Measurements from ENCODE around the gene RETREG3. TPM values are rescaled to one million over a fixed set of nuclear protein-coding genes. Genes with fewer than 3 reads are reported as not detected.
"Not testable (repeated sequence)": the region's sequence is repeated elsewhere in the genome, so short reads cannot be mapped to it uniquely, and the experiment has no call there.

RETREG3 gene
- total RNA-seq, 1 experiment from 2014 or later = 38.5 TPM

- intact Hi-C loops (cut with micrococcal nuclease) = no loop called here
- no peaks in the 10 kb centered on the region for H4K20me1 ChIP-seq (ENCODE audit: insufficient read depth)
- POLR2A ChIA-PET = no interaction called here
- no TSS peak for BruUV-seq (replicated peaks)
- no peaks in the 10 kb centered on the region for H3K79me2 ChIP-seq (ENCODE audit: insufficient read depth, low read length)
- no peak overlapping the region for H3K27ac ChIP-seq (ENCODE audit: low read depth, low read length)
- H3K9ac ChIP-seq (ENCODE audit: low read length) = no peak overlapping the region
- DNase-seq (ENCODE audit: low read depth, low spot score) = no peak
- H3K27me3 ChIP-seq (ENCODE audit: insufficient read depth, low read length) = no peaks in the 10 kb centered on the region
- H3K4me1 ChIP-seq (ENCODE audit: control insufficient read depth in 1 of 2, insufficient read depth in 2 of 2, low read length in 2 of 2) = peaks cover 9 to 20% of the 10 kb centered on the region in 2 experiments
- CTCF ChIA-PET = no interaction called here
- no peaks in the 10 kb centered on the region for H3K9me2 ChIP-seq (ENCODE audit: insufficient read depth)
- H3K9me3 ChIP-seq (ENCODE audit: control insufficient read depth in 1 of 2, insufficient read depth in 1 of 2, low read depth in 1 of 2, low read length in 2 of 2) = no peaks in the 10 kb centered on the region
- no peaks in the 10 kb centered on the region; a peak in 1 of 4 replicates for H3K36me3 ChIP-seq (ENCODE audit: control insufficient read depth in 1 of 2, insufficient read depth in 2 of 2, low read length in 2 of 2)
- no peak for TF ChIP-seq ZBTB33 (IDR thresholded peaks at IDR 0.05; ENCODE audit: extremely low read depth, insufficient replicate concordance, low read length)
- no peak for TF ChIP-seq SIN3A (IDR thresholded peaks at IDR 0.05; ENCODE audit: low read depth)
- H2AFZ ChIP-seq (ENCODE audit: low read depth, low read length, poor library complexity, severe bottlenecking) = no peak overlapping the region
- H3K4me3 ChIP-seq (replicated peaks in 1 of 2; ENCODE audit: low read depth in 1 of 2, low read length in 2 of 2) = no peak overlapping the region
- H3K4me2 ChIP-seq (ENCODE audit: low read length) = no peak overlapping the region
- ATAC-seq = no peak
- RAD21 ChIA-PET (ENCODE audit: low non-redundant PET in 1 of 2, low total read pairs in 2 of 2, uncharacterized antibody in 2 of 2, unreplicated experiment in 2 of 2) = no interaction called here
Measured at GRCh38 chr17:42543190-42544079, 65.7 kb downstream of the RETREG3 start.

GRCh38 chr17:42541041-42541833 lies 67.9 kb downstream of the RETREG3 start:
- BruUV-seq (replicated peaks) = no TSS peak
- no peak overlapping the region for H2AFZ ChIP-seq (ENCODE audit: low read depth, low read length, poor library complexity, severe bottlenecking)
- POLR2A ChIA-PET = no interaction called here
- peaks cover 15 to 23% of the 10 kb centered on the region in 2 experiments for H3K4me1 ChIP-seq (ENCODE audit: control insufficient read depth in 1 of 2, insufficient read depth in 2 of 2, low read length in 2 of 2)
- CTCF ChIA-PET = no interaction called here
- no peaks in the 10 kb centered on the region for H3K27me3 ChIP-seq (ENCODE audit: insufficient read depth, low read length)
- peak overlapping the region; percentile 37 for H3K4me2 ChIP-seq (ENCODE audit: low read length)
- no peaks in the 10 kb centered on the region for H3K9me2 ChIP-seq (ENCODE audit: insufficient read depth)
- peak overlapping the region; percentile 13; the same call in 1 of the 2 replicates for H3K9ac ChIP-seq (ENCODE audit: low read length)
- peak overlapping the region; percentile 50 for H3K27ac ChIP-seq (ENCODE audit: low read depth, low read length)
- no peaks in the 10 kb centered on the region for H3K9me3 ChIP-seq (ENCODE audit: control insufficient read depth in 1 of 2, insufficient read depth in 1 of 2, low read depth in 1 of 2, low read length in 2 of 2)
- DNase-seq (ENCODE audit: low read depth, low spot score) (no peak), ATAC-seq (no peak)
- intact Hi-C loops (cut with micrococcal nuclease) = no loop called here
- no peak overlapping the region for H3K4me3 ChIP-seq (replicated peaks in 1 of 2; ENCODE audit: low read depth in 1 of 2, low read length in 2 of 2)
- RAD21 ChIA-PET (ENCODE audit: low non-redundant PET in 1 of 2, low total read pairs in 2 of 2, uncharacterized antibody in 2 of 2, unreplicated experiment in 2 of 2) = no interaction called here
- H4K20me1 ChIP-seq (ENCODE audit: insufficient read depth) = no peaks in the 10 kb centered on the region
- TF ChIP-seq JUND (IDR thresholded peaks at IDR 0.05) (no peak), ATF3 (IDR thresholded peaks at IDR 0.05) (no peak), SP1 (IDR thresholded peaks at IDR 0.05; ENCODE audit: low read depth) (no peak), CBX3 (IDR thresholded peaks at IDR 0.05; ENCODE audit: low read depth) (no peak), ZFX (IDR thresholded peaks at IDR 0.05) (no peak), ELF1 (IDR thresholded peaks at IDR 0.05; ENCODE audit: borderline replicate concordance, low read depth) (no peak), POLR2A (IDR thresholded peaks at IDR 0.05; ENCODE audit: borderline replicate concordance, extremely low read depth, insufficient read depth, insufficient read length) (no peak), EGR1 (IDR thresholded peaks at IDR 0.05; ENCODE audit: low read depth) (no peak), POLR2AphosphoS5 (IDR thresholded peaks at IDR 0.05; ENCODE audit: low read depth, low read length) (no peak)
- no peaks in the 10 kb centered on the region for H3K79me2 ChIP-seq (ENCODE audit: insufficient read depth, low read length)
- no peaks in the 10 kb centered on the region; a peak in 1 of 4 replicates for H3K36me3 ChIP-seq (ENCODE audit: control insufficient read depth in 1 of 2, insufficient read depth in 2 of 2, low read length in 2 of 2)

DNA sequence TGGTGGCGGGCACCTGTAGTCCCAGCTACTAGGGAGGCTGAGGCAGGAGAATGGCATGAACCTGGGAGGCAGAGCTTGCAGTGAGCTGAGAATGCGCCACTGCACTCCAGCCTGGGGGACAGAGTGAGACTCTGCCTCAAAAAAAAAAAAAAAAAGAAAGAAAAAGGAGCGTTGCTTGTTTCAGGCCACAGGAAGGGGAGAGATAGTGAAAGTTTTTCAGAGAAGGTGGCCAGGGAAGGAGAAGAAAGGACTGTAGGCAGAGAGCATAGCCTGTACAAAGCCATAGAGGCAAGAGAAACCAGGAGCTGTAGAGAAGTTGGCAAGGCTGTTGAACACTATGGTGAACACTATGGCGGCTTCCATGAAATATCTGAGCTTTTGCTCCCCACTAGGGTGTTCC lies 68.6 kb downstream of the RETREG3 start:
- ATAC-seq; H3K4me3 ChIP-seq (replicated peaks in 1 of 2; ENCODE audit: low read depth in 1 of 2, low read length in 2 of 2); H3K27ac ChIP-seq (ENCODE audit: low read depth, low read length); CTCF ChIA-PET; H3K36me3 ChIP-seq (ENCODE audit: control insufficient read depth in 1 of 2, insufficient read depth in 2 of 2, low read length in 2 of 2); H3K9ac ChIP-seq (ENCODE audit: low read length); H3K9me3 ChIP-seq (ENCODE audit: control insufficient read depth in 1 of 2, insufficient read depth in 1 of 2, low read depth in 1 of 2, low read length in 2 of 2); H3K27me3 ChIP-seq (ENCODE audit: insufficient read depth, low read length); H2AFZ ChIP-seq (ENCODE audit: low read depth, low read length, poor library complexity, severe bottlenecking); H3K9me2 ChIP-seq (ENCODE audit: insufficient read depth); RAD21 ChIA-PET (ENCODE audit: low non-redundant PET in 1 of 2, low total read pairs in 2 of 2, uncharacterized antibody in 2 of 2, unreplicated experiment in 2 of 2); DNase-seq (ENCODE audit: low read depth, low spot score); intact Hi-C loops (cut with micrococcal nuclease); BruUV-seq (replicated peaks); H3K79me2 ChIP-seq (ENCODE audit: insufficient read depth, low read length); POLR2A ChIA-PET; H4K20me1 ChIP-seq (ENCODE audit: insufficient read depth): not testable (repeated sequence)
- Histone ChIP-seq H3K4me1 (ENCODE audit: control insufficient read depth in 1 of 2, insufficient read depth in 2 of 2, low read length in 2 of 2) (peaks cover 17 to 28% of the 10 kb centered on the region in 2 experiments), H3K4me2 (ENCODE audit: low read length) (0 out of 2 replicates have a peak overlapping the region, but pooled peaks have one; percentile 37)
